ENCODE results near the gene RAD51B.

Gene RAD51B

GRCh38 chr14:68235011-68235410, 415.4 kb downstream of the RAD51B start:
- DNase-seq (ENCODE audit: low read depth): no peak

DNA sequence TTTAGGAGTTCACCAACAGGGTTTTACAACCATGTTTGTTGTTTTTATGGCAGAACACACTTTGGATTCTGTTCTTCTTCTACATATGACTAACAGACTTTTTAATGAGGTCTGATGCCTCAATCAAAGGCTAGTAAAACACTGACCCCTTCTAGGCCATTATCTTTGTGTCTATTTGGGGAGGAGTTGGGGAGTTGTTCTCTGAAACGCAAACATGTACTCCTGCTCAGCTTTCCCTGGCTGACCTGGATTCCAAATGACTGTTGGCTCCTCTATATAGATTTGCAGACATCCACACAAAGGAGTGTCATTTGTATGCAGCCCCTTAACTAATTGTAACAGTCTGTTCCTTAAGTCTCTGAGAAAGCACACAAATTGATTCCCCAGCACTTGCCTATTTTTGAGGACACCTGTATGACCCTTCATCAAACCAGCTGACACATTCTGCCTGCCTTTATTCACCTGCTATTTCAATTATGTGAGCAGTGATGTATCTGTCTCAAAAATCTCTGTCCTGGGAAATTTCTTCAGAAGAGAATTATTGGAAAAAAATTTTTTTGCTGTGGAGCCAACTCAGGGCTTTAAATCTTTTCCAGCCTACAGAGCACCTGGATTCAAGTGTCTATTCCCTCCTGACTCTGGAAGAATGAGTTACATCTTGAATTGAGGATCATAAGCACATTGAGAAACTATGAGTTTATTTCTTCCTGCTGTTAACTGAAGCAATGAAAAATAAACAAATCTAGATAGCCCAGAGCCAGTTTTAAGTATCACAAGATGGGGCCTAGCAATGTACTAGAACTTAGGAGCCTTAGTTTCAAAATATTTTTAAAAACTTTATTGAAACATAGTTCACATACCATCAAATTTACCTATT, 417.2 kb downstream of the RAD51B start:
- no peak for DNase-seq (ENCODE audit: low read depth)

- DNase-seq (ENCODE audit: low read depth): no peak
Observed at GRCh38 chr14:68238551-68238950, 419.0 kb downstream of the RAD51B start.

- no peak for DNase-seq (ENCODE audit: low read depth)
Observed at GRCh38 chr14:68238976-68239375, 419.4 kb downstream of the RAD51B start.

DNA sequence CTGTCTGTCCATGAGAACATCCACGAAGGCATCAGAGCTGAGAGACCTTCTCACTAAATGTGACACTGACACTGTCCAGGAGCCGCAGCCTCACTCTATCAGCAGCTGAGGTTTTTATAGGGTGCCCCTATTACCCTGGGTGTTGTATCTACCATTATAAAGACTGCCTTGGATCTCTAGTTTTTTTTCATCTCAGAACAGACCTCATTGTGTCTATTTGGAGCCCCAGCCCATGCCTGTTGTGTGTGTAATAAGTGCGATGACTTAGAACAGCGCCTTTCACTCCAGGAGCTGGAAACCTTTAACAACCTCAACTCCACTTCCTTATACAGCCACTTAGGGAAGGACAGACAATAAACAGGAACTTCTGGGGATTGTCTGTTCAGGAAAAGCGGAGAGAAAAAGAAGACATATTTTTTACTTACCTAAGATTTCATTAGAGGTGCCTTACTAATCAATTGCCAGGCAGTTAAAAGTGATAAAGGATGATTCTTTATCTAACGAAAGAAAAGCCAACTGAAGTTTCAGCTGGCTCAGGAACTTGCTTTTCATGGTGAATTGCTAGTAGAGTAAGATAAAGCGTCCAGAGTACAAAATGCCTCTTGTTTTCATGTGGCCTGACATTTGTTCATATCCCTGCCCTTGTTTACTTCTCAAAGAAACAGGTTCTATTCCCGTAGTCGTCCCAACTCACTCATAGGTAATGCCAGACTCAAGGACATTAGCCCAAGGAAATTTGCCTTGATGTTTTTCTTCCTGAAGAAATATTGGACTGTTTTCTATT, 420.6 kb downstream of the RAD51B start:
- no peak for DNase-seq (ENCODE audit: low read depth)

GRCh38 chr14:68241862-68242487, 422.4 kb downstream of the RAD51B start:
- DNase-seq (ENCODE audit: low read depth): no peak

DNA sequence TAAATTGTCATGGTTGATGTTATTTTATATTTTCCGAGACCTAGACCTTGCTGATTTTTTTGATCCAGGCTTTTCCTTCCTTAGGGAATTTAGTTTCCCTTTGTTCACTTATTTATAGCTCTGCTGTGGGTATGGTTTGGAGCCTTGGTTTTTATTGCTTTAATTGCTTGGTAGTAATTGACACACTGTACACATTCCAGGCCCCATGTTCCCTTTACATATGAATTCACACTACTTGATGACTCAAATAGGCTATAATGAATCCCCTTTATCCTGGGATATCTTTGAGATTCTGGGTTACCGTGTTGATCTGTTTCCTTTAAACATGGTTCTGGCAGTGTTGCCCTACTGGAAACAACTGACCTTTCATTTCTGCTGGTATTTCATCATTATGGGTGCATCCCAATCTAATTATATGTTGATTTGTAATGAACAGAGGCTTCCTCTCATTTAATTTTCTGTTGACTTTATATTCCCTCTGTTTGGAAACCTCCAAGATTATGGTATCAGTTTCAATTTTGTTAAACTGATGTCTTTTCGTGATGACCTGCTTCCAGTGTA, 424.0 kb downstream of the RAD51B start:
- DNase-seq (ENCODE audit: low read depth): no peak

DNA sequence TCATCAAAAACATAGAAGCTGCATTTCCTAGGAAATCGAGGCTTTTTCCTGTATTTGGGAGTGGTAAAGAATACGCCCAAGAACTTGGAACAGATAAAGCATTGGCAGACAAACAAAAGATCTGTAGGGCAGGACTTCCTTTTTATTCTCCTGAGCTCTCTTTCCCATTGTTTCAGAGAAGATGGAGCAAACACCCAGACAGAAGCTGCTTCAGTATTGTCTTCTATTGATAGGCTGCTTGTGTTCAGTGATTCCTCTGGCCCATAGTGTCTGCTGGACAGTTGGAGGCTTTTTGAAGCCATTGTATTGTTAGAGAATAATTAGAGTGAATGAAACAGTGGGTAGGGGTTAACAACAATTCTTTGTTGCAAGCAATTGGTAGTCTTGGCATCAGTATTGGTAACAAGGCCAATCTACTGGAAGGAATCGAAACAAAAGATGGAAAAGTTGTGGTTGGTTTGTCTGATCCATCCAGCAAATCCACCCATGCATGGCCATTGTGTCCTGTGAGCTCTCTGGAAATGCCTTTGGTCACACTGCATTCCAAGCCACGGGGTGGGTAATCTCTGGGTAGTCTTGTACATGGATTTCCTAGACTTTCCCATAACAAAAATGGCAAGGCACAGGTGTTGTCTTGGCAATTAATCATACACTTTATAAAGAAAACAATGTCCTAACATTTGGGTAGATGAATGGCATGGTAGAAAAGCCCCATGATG, 424.8 kb downstream of the RAD51B start:
- DNase-seq (ENCODE audit: low read depth): no peak

GRCh38 chr14:68245146-68246073, 425.8 kb downstream of the RAD51B start:
- no peak for DNase-seq (ENCODE audit: low read depth)

DNA sequence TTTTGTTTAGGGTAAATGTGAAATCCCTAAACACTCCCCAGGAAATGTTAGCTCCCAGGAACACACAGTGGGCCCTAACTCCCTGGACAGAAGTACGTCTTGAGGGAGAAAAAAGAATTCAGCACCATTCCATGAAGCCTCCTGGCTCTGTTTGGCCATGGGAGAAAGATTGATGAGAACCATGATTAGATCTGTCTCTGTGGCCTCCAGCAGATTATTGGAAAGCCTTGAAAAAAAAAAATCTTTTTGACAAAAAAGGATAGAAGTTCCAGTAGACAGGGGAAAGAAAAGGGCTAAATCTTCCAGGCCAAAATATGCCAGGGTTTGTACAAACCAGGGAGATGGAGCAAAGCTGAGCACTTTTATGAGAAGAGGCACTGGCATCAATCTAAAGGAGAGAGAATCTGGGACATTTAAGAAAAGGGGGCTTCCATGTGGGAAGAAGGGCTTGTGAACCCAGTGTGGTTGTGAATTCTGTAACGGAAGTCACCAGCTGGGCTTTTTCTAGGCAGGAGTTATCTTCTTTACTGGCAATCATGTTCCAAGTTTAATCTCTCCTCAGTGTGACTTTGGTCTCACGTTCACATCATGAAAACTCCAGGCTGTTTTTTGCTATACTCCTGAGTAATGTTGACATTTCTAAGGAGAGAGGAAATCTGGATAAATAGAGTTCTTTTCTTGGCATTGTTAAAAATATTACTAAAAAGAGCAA, 426.7 kb downstream of the RAD51B start:
- DNase-seq (ENCODE audit: low read depth): no peak

- no peak for DNase-seq (ENCODE audit: low read depth)
Observed at GRCh38 chr14:68246786-68247105, 427.2 kb downstream of the RAD51B start.

DNA sequence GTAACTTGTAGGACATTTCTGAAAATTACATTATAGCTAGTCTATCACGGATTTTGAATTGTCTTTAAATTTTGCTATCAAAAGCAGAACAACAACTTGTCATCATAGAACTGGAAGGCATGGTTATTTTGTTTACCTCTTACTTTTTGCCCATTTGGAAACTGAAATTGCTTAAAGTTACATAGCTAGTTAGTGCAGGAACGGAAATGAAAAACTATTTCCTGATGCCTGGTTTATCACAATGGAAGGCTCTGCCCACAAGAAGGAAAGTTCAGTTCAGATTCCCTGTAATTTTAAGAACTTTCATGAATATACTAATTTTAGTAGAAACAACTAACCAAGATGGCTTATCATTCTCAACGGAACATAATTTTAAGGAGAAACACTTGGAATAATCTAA, 427.7 kb downstream of the RAD51B start:
- DNase-seq (ENCODE audit: low read depth): no peak

- no peak for DNase-seq (ENCODE audit: low read depth)
Observed at GRCh38 chr14:68247676-68248268, 428.2 kb downstream of the RAD51B start.

- no peak for DNase-seq (ENCODE audit: low read depth)
Observed at GRCh38 chr14:68248481-68249255, 429.1 kb downstream of the RAD51B start.

DNA sequence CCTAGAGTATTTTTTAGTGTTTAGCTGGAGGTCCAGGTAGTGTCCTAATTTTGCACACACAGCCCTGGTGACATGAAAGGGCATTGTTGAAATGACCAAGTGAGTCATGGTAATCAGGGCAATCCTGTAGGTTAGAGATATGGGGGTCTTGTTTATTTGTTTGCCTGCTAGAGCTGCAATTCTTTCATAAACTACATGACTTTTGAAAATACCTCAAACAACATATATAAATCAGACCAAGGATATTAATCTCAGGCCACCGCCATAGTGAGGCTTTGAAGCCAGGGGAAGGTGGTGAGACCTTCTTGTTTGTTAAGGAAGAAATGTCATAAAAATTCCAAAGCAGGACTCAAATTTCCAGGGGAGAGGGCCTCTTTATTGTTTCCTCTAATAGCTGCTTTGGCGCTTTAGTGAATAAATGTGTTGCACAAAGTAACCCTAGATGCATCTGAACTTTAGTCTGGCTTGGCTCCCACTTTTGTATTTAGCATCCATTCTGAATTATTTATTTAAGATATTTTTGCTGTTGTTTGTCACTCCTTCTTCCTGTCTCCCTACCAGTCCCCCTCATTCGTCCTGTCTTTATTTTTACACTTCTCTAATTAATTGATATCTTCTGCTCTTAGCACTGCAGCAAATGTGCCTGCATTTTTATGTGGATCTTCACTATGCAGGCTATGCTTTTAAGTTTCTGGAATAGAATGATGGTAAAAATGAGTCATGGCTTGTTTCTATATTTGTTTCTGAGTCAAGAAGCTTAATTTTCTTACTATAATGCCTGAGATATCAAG, 430.3 kb downstream of the RAD51B start:
- DNase-seq (ENCODE audit: low read depth): no peak

DNA sequence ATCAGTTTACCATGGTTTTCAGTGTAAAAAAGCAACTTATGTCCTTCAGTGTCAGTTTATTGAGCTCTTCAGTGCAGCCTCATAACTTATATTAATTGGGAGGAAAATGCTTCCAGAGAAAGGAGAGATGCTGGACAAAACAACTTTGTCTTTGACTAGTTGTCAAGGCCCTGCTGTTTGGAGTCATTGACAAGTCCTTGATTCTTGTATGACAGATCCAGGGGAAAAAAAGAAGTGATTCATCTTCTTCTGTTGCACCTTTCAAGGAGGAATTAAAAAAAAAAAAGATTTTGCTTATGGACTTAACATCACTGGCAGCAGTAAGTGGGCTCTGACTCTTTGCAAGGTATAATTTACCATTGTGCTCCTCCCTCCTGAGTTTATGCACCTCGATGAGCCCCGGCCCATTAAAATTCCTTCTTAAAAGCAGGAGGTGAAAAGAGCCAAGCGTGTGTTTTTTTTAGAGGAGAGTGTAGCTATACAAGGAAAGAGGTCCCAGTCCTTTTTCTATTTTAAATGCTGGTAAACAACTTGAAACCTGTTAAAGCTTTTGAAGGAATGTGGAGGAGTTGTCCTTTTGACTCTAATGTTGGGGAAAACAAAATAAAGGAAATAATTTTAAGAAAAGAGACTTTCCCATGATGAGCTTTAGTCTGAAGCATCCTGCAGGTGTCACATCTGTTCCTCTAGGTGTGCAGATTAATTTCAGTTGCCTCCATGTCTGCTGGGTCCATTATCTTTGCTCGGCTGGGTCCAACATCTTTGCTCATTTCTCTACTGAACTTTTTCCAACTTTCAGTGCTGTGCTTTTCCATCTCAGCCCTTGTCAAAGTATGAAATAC, 431.6 kb downstream of the RAD51B start:
- no peak for DNase-seq (ENCODE audit: low read depth)

DNA sequence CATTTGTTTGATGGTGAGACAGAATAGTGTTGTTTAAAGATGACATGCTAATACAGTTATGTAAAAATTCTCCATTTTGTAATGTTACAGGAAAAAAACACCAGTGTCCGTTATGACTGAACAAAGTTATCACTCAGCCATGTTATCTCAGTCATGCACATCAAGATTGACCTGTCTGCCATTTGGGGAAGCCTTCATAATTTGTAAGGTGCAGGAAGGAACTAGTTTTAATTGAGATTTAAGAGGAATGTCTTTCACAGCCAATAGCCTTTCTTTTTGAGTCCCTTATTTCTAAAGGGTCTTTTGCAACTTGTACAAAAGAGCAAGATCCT, 432.2 kb downstream of the RAD51B start:
- DNase-seq (ENCODE audit: low read depth): no peak
